Sigmoid colon (tissue), 7 donors: Measurements from ENCODE around the gene HNRNPA0. TPM values are rescaled to one million over a fixed set of nuclear protein-coding genes. Genes with fewer than 3 reads are reported as not detected.

Source experiments
- DNase-seq: peaks from one replicate; pipeline ENCODE4 v3.0.0-alpha.2; 2019
- H3K27ac ChIP-seq, 4 donors: fragments of 200-600 bp; sonication (generic); one replicate each; pipeline ENCODE4 v1.5.1; 2016 to 2019; ENCODE audit warnings: mild to moderate bottlenecking in 1 of 4
- H3K27me3 ChIP-seq, 3 donors: fragments of 200-600 bp; sonication (generic); one replicate each; pipeline ENCODE4 v1.5.1; 2019; ENCODE audit warnings: mild to moderate bottlenecking in 1 of 3
- H3K36me3 ChIP-seq, 4 donors: fragments of 200-600 bp; sonication (generic); one replicate each; pipeline ENCODE4 v1.5.1; 2016 to 2019
- H3K4me1 ChIP-seq, 4 donors: fragments of 200-600 bp; sonication (generic); one replicate each; pipeline ENCODE4 v1.5.1; 2017 to 2019
- H3K4me3 ChIP-seq, 4 donors: fragments of 200-600 bp; sonication (generic); one replicate each; pipeline ENCODE4 v1.5.1; 2017 to 2019; ENCODE audit warnings: mild to moderate bottlenecking in 2 of 4, moderate library complexity in 1 of 4
- H3K9me3 ChIP-seq, 4 donors: fragments of 200-600 bp in 3 of 4; sonication (generic) in 3 of 4; one replicate each; pipeline versions ENCODE4 v1.5.1 to v1.6.1; 2013 to 2019
- CTCF ChIP-seq, 4 experiments: fragments of 450-650 bp in 3 of 4; fragments of 200-600 bp in 1 of 4; IDR thresholded peaks; one replicate each; pipeline ENCODE4 v1.5.1; 2016 to 2019; ENCODE audit warnings: antibody characterized with exemption in 4 of 4, mild to moderate bottlenecking in 3 of 4, moderate library complexity in 2 of 4
- EP300 ChIP-seq, 4 donors: sonication (generic); formaldehyde crosslinking; IDR thresholded peaks; one replicate each; pipeline ENCODE4 v1.6.1; 2017; ENCODE audit warnings: antibody characterized with exemption in 4 of 4
- POLR2A ChIP-seq, 2 donors: fragments of 450-650 bp; IDR thresholded peaks; one replicate each; pipeline ENCODE4 v1.6.1; 2016; ENCODE audit warnings: antibody characterized with exemption in 2 of 2, mild to moderate bottlenecking in 2 of 2, moderate library complexity in 2 of 2
- POLR2AphosphoS5 ChIP-seq, 4 donors: sonication (generic); formaldehyde crosslinking; IDR thresholded peaks; one replicate each; pipeline ENCODE4 v1.6.1; 2017; ENCODE audit warnings: antibody characterized with exemption in 4 of 4
- WGBS, 2 donors: extraction: QIAGEN DNeasy Blood & Tissue Kit; methylation state at CpG; one replicate each; pipeline ENCODE4 v1.1.7; 2013; 5-methylcytosine and 5-hydroxymethylcytosine counted together
- intact Hi-C: fragments of 100-400 bp; cut with DNase I; formaldehyde crosslinking; loops from one replicate; pipeline ENCODE4 v1.15.1; 2023
- polyA plus RNA-seq, 3 donors: library from polyadenylated mRNA; stranded (reverse); fragments of 200-250 nt; gene quantifications; one replicate each; pipeline ENCODE4 v1.2.3, GENCODE V29; 2013
- total RNA-seq, 4 donors: library from RNA; depleted of rRNA; stranded (reverse); fragments of >200 nt; gene quantifications; one replicate each; pipeline ENCODE4 v1.1.0, GENCODE V29; 2016
- donor health status: healthy with polysubstance abuse.
- donor health status: Bipolar disorder and iron deficiency.
- donor health status: healthy.

HNRNPA0 gene
- total and polyA plus RNA-seq, 7 donors = 10.0 to 34.0 (median 12.2) TPM

- Histone ChIP-seq H3K9me3 (no peaks in the 10 kb centered on the region), H3K4me3 (no peak overlapping the region), H3K27ac (no peak overlapping the region), H3K36me3 (peaks cover 0 to 7% (median 0%) of the 10 kb centered on the region in 4 donors), H3K27me3 (no peaks in the 10 kb centered on the region), H3K4me1 (peaks cover 0 to 49% (median 27%) of the 10 kb centered on the region in 4 donors)
- DNase-seq = no peak
- no peak for TF ChIP-seq POLR2AphosphoS5 (IDR thresholded peaks at IDR 0.05)
- TF ChIP-seq EP300 (IDR thresholded peaks at IDR 0.05) = no peak
- TF ChIP-seq CTCF (IDR thresholded peaks at IDR 0.05) = no peak
- no peak for TF ChIP-seq POLR2A (IDR thresholded peaks at IDR 0.05)
- 91 to 96% methylated on average over 1 of the region's 1 CpG for WGBS, 2 donors
- intact Hi-C loops = loop anchor here (10.0 kb wide), 1 partner anchor 384 kb away; the partner anchor contains the start of gene NME5
Measured at GRCh38 chr5:137750436-137750835, 3.7 kb downstream of the HNRNPA0 start.

GRCh38 chr5:137747848-137748247, 6.3 kb downstream of the HNRNPA0 start:
- no peak overlapping the region for H3K27ac ChIP-seq
- no peaks in the 10 kb centered on the region for H3K9me3 ChIP-seq
- no peak for DNase-seq
- peaks cover 0 to 7% (median 0%) of the 10 kb centered on the region in 4 donors for H3K36me3 ChIP-seq
- H3K4me3 ChIP-seq = no peak overlapping the region
- 97% methylated on average over 2 of the region's 2 CpGs for WGBS, 2 donors
- H3K4me1 ChIP-seq = peaks cover 0 to 44% (median 26%) of the 10 kb centered on the region in 4 donors
- no peaks in the 10 kb centered on the region for H3K27me3 ChIP-seq
- TF ChIP-seq POLR2AphosphoS5 (IDR thresholded peaks at IDR 0.05) (no peak), POLR2A (IDR thresholded peaks at IDR 0.05) (no peak), CTCF (IDR thresholded peaks at IDR 0.05) (no peak), EP300 (IDR thresholded peaks at IDR 0.05) (no peak)
- intact Hi-C loops = no loop called here

GRCh38 chr5:137743031-137743640, 11.0 kb downstream of the HNRNPA0 start:
- peak; percentile 68 for DNase-seq
- no peak overlapping the region for H3K4me3 ChIP-seq
- TF ChIP-seq CTCF (IDR thresholded peaks at IDR 0.05) = peak in 3 of 4 experiments; percentile 19 to 60 (median 37)
- no peak for TF ChIP-seq POLR2AphosphoS5 (IDR thresholded peaks at IDR 0.05)
- no peaks in the 10 kb centered on the region for H3K27me3 ChIP-seq
- no peaks in the 10 kb centered on the region for H3K36me3 ChIP-seq
- H3K9me3 ChIP-seq = no peaks in the 10 kb centered on the region
- H3K4me1 ChIP-seq = peaks cover 0 to 3% (median 0%) of the 10 kb centered on the region in 4 donors
- intact Hi-C loops = loop anchor here (2.0 kb wide), 1 partner anchor 82 kb away; no protein-coding TSS in a partner anchor
- no peak overlapping the region for H3K27ac ChIP-seq
- 72 to 73% methylated on average over 4 of the region's 4 CpGs for WGBS, 2 donors

- intact Hi-C loops = loop anchor here (1.0 to 2.0 kb wide), 2 partner anchors 81 to 112 kb away; no protein-coding TSS in a partner anchor
- H3K4me1 ChIP-seq = no peaks in the 10 kb centered on the region
- H3K36me3 ChIP-seq = no peaks in the 10 kb centered on the region
- H3K27ac ChIP-seq = no peak overlapping the region
- H3K9me3 ChIP-seq = no peaks in the 10 kb centered on the region
- no peaks in the 10 kb centered on the region for H3K27me3 ChIP-seq
- no peak for DNase-seq
- H3K4me3 ChIP-seq = no peak overlapping the region
- TF ChIP-seq POLR2AphosphoS5 (IDR thresholded peaks at IDR 0.05) (no peak), POLR2A (IDR thresholded peaks at IDR 0.05) (no peak), EP300 (IDR thresholded peaks at IDR 0.05) (no peak), CTCF (IDR thresholded peaks at IDR 0.05) (no peak)
- WGBS, 2 donors = 24 to 75% methylated on average over 8 of the region's 8 CpGs
Measured at GRCh38 chr5:137741718-137742117, 12.4 kb downstream of the HNRNPA0 start.
